Measurements from ENCODE around the gene ARMC3. TPM values are rescaled to one million over a fixed set of nuclear protein-coding genes. Genes with fewer than 3 reads are reported as not detected.

Gene ARMC3
- total RNA-seq, 1 experiment from 2014 or later: 0.09 TPM

DNA sequence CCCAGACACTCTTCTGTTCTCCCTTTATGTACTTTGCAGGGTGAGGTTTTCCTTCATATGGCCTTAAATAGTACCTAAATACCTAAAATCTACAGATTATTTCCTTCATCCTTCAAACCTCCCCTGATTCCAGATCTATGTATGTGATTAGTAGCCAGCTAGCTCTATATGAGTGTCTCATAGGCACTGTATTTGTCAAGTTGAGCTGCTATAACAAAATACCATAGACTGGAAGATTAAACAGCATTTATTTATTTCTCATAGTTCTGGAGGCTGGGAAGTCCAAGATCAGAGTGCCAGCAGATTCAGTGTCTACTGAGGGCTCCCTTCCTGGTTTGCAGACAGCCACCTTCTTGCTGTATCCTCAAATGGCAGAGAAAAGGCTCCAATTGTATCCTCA lies 106.9 kb downstream of the ARMC3 start:
- no peaks in the 10 kb centered on the region for H3K36me3 Mint-ChIP-seq (ENCODE audit: insufficient read depth in 1 of 3, low read depth in 3 of 3)
- H4K5ac ChIP-seq (ENCODE audit: insufficient read length, low read depth, low read length): no peak overlapping the region
- H2BK15ac ChIP-seq (ENCODE audit: low read depth, low read length): no peak overlapping the region
- H3K9me3 Mint-ChIP-seq: no peaks in the 10 kb centered on the region
- no peak overlapping the region for H3K56ac ChIP-seq (ENCODE audit: insufficient read length, low read depth, low read length)
- no peak overlapping the region for H2BK12ac ChIP-seq (ENCODE audit: insufficient read length, low read depth, low read length)
- peaks cover 4 to 5% of the 10 kb centered on the region in 2 experiments for H3K4me1 Mint-ChIP-seq
- H3K14ac ChIP-seq (ENCODE audit: insufficient read depth, low read length): no peak overlapping the region
- no peak overlapping the region for H2AK5ac ChIP-seq (ENCODE audit: insufficient read length, low read length)
- no peak overlapping the region for H3K4me2 ChIP-seq (ENCODE audit: insufficient read depth, insufficient read length, low read length)
- no peak overlapping the region for H4K8ac ChIP-seq (replicated peaks; ENCODE audit: insufficient read length, low read depth, low read length)
- no peaks in the 10 kb centered on the region for H4K20me1 ChIP-seq (ENCODE audit: control insufficient read depth, insufficient read depth, insufficient read length)
- H3K27ac Mint-ChIP-seq: no peak overlapping the region
- H3K27me3 ChIP-seq (ENCODE audit: insufficient read depth, low read length): no peaks in the 10 kb centered on the region
- H3K27ac ChIP-seq (ENCODE audit: insufficient read length, low read depth, low read length): no peak overlapping the region
- no peaks in the 10 kb centered on the region for H3K23me2 ChIP-seq (ENCODE audit: insufficient read length, low read depth, low read length, poor library complexity, severe bottlenecking)
- no peaks in the 10 kb centered on the region for H3K4me1 ChIP-seq (ENCODE audit: insufficient read depth, low read length)
- H2BK5ac ChIP-seq (ENCODE audit: insufficient read length, low read length): no peak overlapping the region
- no peak overlapping the region for H3K4ac ChIP-seq (ENCODE audit: low read depth, low read length)
- no peak overlapping the region for H3K9ac ChIP-seq (ENCODE audit: extremely low read depth, insufficient read length, low read length)
- TF ChIP-seq, protein P1, sequence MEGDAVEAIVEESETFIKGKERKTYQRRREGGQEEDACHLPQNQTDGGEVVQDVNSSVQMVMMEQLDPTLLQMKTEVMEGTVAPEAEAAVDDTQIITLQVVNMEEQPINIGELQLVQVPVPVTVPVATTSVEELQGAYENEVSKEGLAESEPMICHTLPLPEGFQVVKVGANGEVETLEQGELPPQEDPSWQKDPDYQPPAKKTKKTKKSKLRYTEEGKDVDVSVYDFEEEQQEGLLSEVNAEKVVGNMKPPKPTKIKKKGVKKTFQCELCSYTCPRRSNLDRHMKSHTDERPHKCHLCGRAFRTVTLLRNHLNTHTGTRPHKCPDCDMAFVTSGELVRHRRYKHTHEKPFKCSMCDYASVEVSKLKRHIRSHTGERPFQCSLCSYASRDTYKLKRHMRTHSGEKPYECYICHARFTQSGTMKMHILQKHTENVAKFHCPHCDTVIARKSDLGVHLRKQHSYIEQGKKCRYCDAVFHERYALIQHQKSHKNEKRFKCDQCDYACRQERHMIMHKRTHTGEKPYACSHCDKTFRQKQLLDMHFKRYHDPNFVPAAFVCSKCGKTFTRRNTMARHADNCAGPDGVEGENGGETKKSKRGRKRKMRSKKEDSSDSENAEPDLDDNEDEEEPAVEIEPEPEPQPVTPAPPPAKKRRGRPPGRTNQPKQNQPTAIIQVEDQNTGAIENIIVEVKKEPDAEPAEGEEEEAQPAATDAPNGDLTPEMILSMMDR (conservative IDR thresholded peaks at IDR 0.05): no peak
- no peak overlapping the region for H2AFZ ChIP-seq (ENCODE audit: low read length)
- no peaks in the 10 kb centered on the region; the same call in 1 of the 2 replicates for H3K79me2 ChIP-seq (ENCODE audit: insufficient read depth, low read length)
- no peak overlapping the region for H2BK20ac ChIP-seq (ENCODE audit: low read depth, low read length, poor library complexity, severe bottlenecking)
- H3K18ac ChIP-seq (ENCODE audit: insufficient read length, low read depth, low read length): no peak overlapping the region
- no peak overlapping the region for H3T11ph ChIP-seq (ENCODE audit: low read length)
- H3K27me3 Mint-ChIP-seq (ENCODE audit: low read depth): no peaks in the 10 kb centered on the region; the same call in 1 of the 2 replicates
- H3K23ac ChIP-seq (ENCODE audit: insufficient read length, low read depth, low read length): no peak overlapping the region
- H2BK120ac ChIP-seq (ENCODE audit: low read depth, low read length, poor library complexity, severe bottlenecking): no peak overlapping the region
- no peaks in the 10 kb centered on the region for H3K9me3 ChIP-seq (ENCODE audit: control insufficient read depth, low read depth, low read length)
- H4K91ac ChIP-seq (ENCODE audit: insufficient read length, low read depth, low read length): no peak overlapping the region
- H3K4me3 Mint-ChIP-seq: no peak overlapping the region
- no peaks in the 10 kb centered on the region for H3K79me1 ChIP-seq (ENCODE audit: insufficient read depth, low read depth, low read length, poor library complexity, severe bottlenecking)
- DNase-seq: no peak

All from H9 (cell line).